ENCODE results near the gene ARHGAP20. TPM values are rescaled to one million over a fixed set of nuclear protein-coding genes. Genes with fewer than 3 reads are reported as not detected.

The ARHGAP20 gene
- total and polyA plus RNA-seq, 4 donors: 0.46 to 1.5 (median 0.73) TPM

- TF ChIP-seq REST (IDR thresholded peaks at IDR 0.05): no peak
These were observed 44.8 kb upstream of the ARHGAP20 start (continued) for GRCh38 chr11:110757066-110757465.

GRCh38 chr11:110755941-110756340 lies 43.7 kb upstream of the ARHGAP20 start:
- 88% methylated on average over 3 of the region's 3 CpGs for WGBS
- Histone ChIP-seq H3K9ac (ENCODE audit: low read depth in 1 of 2, low read length in 2 of 2) (no peak overlapping the region), H3K9me3 (ENCODE audit: control insufficient read depth in 4 of 4, low read length in 3 of 4) (peaks cover 0 to 7% (median 2%) of the 10 kb centered on the region in 4 donors), H3K27ac (ENCODE audit: low read depth in 1 of 2, low read length in 2 of 2) (no peak overlapping the region), H3K4me3 (ENCODE audit: low read depth in 1 of 3, low read length in 3 of 3) (no peak overlapping the region), H3K27me3 (ENCODE audit: control insufficient read depth in 4 of 4, insufficient read depth in 4 of 4, low read length in 3 of 4) (no peaks in the 10 kb centered on the region), H3K4me1 (ENCODE audit: control insufficient read depth in 4 of 4, insufficient read depth in 4 of 4, low read length in 3 of 4) (peaks cover 0 to 4% (median 1%) of the 10 kb centered on the region in 4 donors), H3K36me3 (ENCODE audit: control insufficient read depth in 4 of 4, insufficient read depth in 3 of 4, low read depth in 1 of 4, low read length in 3 of 4) (no peaks in the 10 kb centered on the region)
- no peak for DNase-seq (ENCODE audit: low spot score)
- no peak for TF ChIP-seq NR2F2 (IDR thresholded peaks at IDR 0.05)
- no peak for TF ChIP-seq RXRA (IDR thresholded peaks at IDR 0.05)
- no peak for TF ChIP-seq GABPA (IDR thresholded peaks at IDR 0.05 in 1 of 2, conservative IDR thresholded peaks at IDR 0.05 in 1 of 2)
- no peak for TF ChIP-seq REST (IDR thresholded peaks at IDR 0.05)
- no peak for TF ChIP-seq ZBTB33 (IDR thresholded peaks at IDR 0.05)
- no peak for TF ChIP-seq EGR1 (IDR thresholded peaks at IDR 0.05; ENCODE audit: low read depth in 2 of 2)
- TF ChIP-seq JUND (IDR thresholded peaks at IDR 0.05): no peak
- no peak for TF ChIP-seq TAF1 (conservative IDR thresholded peaks at IDR 0.05)
- no peak for TF ChIP-seq MAX (IDR thresholded peaks at IDR 0.05)
- TF ChIP-seq YY1 (IDR thresholded peaks at IDR 0.05): no peak
- TF ChIP-seq ATF3 (IDR thresholded peaks at IDR 0.05): no peak
- no peak for TF ChIP-seq SP1 (IDR thresholded peaks at IDR 0.05)
- TF ChIP-seq RAD21 (IDR thresholded peaks at IDR 0.05): no peak
- no peak for TF ChIP-seq HNF4G (IDR thresholded peaks at IDR 0.05)
- no peak for TF ChIP-seq CTCF (IDR thresholded peaks at IDR 0.05; ENCODE audit: low read depth, low read length, missing input control)
- TF ChIP-seq FOXA2 (IDR thresholded peaks at IDR 0.05): no peak
- no peak for TF ChIP-seq HNF4A (conservative IDR thresholded peaks at IDR 0.05)
- TF ChIP-seq FOXA1 (IDR thresholded peaks at IDR 0.05): no peak
